Thyroid gland (tissue), 4 donors: ENCODE results near the gene ZNF668. TPM values are rescaled to one million over a fixed set of nuclear protein-coding genes. Genes with fewer than 3 reads are reported as not detected.

Source experiments
- DNase-seq, 2 donors: peaks; one replicate each; pipeline ENCODE4 v3.0.0-alpha.2; 2019
- H3K27ac ChIP-seq, 3 donors: fragments of 200-600 bp; sonication (generic); 1 replicate in 2 of 3; 2 replicates in 1 of 3; pipeline ENCODE4 v1.5.1; 2016 to 2019; ENCODE audit warnings: mild to moderate bottlenecking in 1 of 3, moderate library complexity in 1 of 3
- H3K27me3 ChIP-seq: fragments of 200-600 bp; sonication (generic); one replicate; pipeline ENCODE4 v1.5.1; 2019
- H3K36me3 ChIP-seq, 2 donors: fragments of 200-600 bp; sonication (generic); one replicate each; pipeline ENCODE4 v1.5.1; 2016 to 2019
- H3K4me1 ChIP-seq, 2 donors: fragments of 200-600 bp; sonication (generic); one replicate each; pipeline ENCODE4 v1.5.1; 2017 to 2019
- H3K4me3 ChIP-seq, 3 donors: fragments of 200-600 bp; sonication (generic); replicated peaks in 1 of 3; 1 replicate in 2 of 3; 2 replicates in 1 of 3; pipeline ENCODE4 v1.5.1; 2016; ENCODE audit warnings: mild to moderate bottlenecking in 1 of 3
- H3K9me3 ChIP-seq: fragments of 200-600 bp; sonication (generic); one replicate; pipeline ENCODE4 v1.5.1; 2017
- POLR2A ChIP-seq, 2 donors: fragments of 450-650 bp; IDR thresholded peaks; one replicate each; pipeline ENCODE4 v1.6.1; 2017; ENCODE audit warnings: antibody characterized with exemption in 2 of 2, mild to moderate bottlenecking in 2 of 2, moderate library complexity in 1 of 2
- WGBS, 2 donors: methylation state at CpG; one replicate each; pipeline ENCODE4 v1.1.5; 2017; 5-methylcytosine and 5-hydroxymethylcytosine counted together
- intact Hi-C: fragments of 100-400 bp; cut with DNase I; formaldehyde crosslinking; loops from one replicate; pipeline ENCODE4 v1.15.1; 2023
- total RNA-seq, 4 donors: library from RNA; depleted of rRNA; stranded (reverse); fragments of >200 nt; gene quantifications; one replicate each; pipeline ENCODE4 v1.2.3, GENCODE V29; 2016
- TF ChIP-seq, protein P1 (sequence below), 6 experiments: fragments of 200-600 bp in 3 of 6; fragments of 450-650 bp in 3 of 6; sonication (generic) in 3 of 6; IDR thresholded peaks; one replicate each; pipeline ENCODE4 v1.5.1; 2016 to 2019; ENCODE audit warnings: antibody characterized with exemption in 6 of 6, mild to moderate bottlenecking in 2 of 6, inconsistent platforms in 1 of 6, moderate library complexity in 1 of 6

Gene ZNF668
- total RNA-seq, 4 donors from 2014 or later = 9.0 to 15.2 (median 11.9) TPM

DNA sequence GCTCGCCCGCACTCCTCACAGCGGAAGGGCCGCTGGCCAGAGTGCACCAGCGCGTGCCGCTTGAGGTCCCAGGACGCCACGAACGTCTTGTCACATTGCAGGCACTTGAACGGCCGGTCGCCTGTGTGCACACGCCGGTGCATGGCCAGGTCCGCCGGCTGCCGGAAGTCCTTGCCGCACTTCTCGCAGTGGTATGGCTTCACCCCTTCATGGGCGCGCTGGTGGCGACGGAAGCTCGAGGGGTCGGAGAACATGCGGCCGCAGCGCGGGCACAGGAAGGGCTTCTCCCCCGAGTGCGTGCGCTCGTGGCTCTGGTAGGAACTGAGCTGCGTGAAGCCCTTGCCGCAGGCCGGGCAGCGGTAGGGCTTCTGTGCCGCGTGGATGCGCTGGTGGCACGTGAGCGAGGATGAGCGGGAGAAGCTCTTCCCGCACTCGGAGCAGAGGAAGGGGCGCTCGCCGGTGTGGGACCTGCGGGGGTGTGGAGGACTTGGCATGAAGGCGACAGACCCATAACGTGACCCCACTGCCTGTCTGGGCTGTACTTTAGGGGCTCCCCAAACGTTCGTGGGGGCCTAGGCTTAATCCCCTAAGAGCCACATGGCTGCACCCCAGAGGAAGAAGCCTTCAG, 12.1 kb downstream of the ZNF668 start:
- intact Hi-C loops = no loop called here
- H3K36me3 ChIP-seq = peaks cover 15 to 23% of the 10 kb centered on the region in 2 donors
- H3K9me3 ChIP-seq = no peaks in the 10 kb centered on the region
- H3K27ac ChIP-seq = no peak overlapping the region
- TF ChIP-seq POLR2A (IDR thresholded peaks at IDR 0.05) = no peak
- TF ChIP-seq, protein P1, sequence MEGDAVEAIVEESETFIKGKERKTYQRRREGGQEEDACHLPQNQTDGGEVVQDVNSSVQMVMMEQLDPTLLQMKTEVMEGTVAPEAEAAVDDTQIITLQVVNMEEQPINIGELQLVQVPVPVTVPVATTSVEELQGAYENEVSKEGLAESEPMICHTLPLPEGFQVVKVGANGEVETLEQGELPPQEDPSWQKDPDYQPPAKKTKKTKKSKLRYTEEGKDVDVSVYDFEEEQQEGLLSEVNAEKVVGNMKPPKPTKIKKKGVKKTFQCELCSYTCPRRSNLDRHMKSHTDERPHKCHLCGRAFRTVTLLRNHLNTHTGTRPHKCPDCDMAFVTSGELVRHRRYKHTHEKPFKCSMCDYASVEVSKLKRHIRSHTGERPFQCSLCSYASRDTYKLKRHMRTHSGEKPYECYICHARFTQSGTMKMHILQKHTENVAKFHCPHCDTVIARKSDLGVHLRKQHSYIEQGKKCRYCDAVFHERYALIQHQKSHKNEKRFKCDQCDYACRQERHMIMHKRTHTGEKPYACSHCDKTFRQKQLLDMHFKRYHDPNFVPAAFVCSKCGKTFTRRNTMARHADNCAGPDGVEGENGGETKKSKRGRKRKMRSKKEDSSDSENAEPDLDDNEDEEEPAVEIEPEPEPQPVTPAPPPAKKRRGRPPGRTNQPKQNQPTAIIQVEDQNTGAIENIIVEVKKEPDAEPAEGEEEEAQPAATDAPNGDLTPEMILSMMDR (IDR thresholded peaks at IDR 0.05) = no peak
- H3K27me3 ChIP-seq = no peaks in the 10 kb centered on the region
- DNase-seq = no peak
- H3K4me3 ChIP-seq = no peak overlapping the region
- 95 to 97% methylated on average over 44 to 54 of the region's 54 CpGs for WGBS, 2 donors
- no peaks in the 10 kb centered on the region for H3K4me1 ChIP-seq

DNA sequence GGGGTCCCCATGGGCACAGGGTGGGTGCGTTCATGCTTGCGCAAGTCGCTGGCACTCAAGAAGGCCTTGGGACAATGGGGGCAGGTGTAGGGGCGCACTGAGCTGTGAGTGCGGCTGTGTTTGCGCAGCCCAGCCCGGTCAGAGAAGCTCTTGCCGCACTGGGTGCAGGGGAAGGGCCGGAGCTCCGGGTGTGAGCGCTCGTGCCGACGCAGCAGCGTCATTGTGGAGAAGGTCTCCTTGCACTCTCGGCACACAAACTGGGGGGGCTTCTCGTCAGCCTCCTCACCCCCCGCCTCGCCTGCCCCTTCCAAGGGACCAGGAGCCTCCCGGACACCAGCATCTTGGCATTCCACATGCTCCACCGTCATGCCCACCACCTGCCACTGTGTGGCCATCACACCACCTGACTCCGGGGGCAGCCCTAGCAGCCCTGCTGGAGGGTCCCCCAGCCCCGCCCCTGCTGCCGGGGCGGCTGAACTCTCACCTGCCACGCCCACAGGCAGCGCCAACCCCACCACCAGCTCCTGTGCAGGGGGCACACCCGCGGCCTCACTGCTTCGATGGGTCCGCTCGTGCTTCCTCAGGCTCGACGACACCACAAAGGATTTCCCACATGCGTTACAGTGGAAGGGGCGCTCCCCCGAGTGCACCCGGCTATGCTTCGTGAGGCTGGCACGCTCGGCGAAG, 12.8 kb downstream of the ZNF668 start:
- DNase-seq = no peak
- TF ChIP-seq POLR2A (IDR thresholded peaks at IDR 0.05) = no peak
- TF ChIP-seq, protein P1 (IDR thresholded peaks at IDR 0.05) = no peak
- Histone ChIP-seq H3K9me3 (no peaks in the 10 kb centered on the region), H3K27ac (no peak overlapping the region), H3K36me3 (peaks cover 15 to 23% of the 10 kb centered on the region in 2 donors), H3K4me1 (no peaks in the 10 kb centered on the region), H3K27me3 (no peaks in the 10 kb centered on the region), H3K4me3 (no peak overlapping the region)
- 95 to 98% methylated on average over 11 to 37 of the region's 42 CpGs for WGBS, 2 donors
- intact Hi-C loops = no loop called here

DNA sequence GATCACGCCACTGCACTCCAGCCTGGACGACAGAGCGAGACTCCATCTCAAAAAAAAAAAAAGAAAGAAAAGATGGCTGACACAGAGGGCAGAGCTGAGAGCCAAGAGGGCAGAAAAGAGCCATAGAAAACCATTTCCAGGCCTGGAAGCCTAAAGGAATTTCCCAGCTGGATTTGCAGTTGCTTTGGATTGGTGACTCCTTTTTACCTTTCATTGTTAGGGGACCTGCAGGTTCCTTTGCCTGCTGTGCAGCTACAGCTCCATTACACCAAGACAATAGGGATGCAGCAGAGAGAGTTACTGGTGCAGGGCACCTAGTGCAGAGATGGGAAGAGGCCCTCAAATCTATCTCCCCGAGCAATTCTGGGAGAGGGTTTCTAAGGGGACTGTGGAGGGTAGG, 18.4 kb downstream of the ZNF668 start:
- intact Hi-C loops = no loop called here
- TF ChIP-seq POLR2A (IDR thresholded peaks at IDR 0.05) = no peak
- TF ChIP-seq, protein P1 (IDR thresholded peaks at IDR 0.05) = no peak

DNA sequence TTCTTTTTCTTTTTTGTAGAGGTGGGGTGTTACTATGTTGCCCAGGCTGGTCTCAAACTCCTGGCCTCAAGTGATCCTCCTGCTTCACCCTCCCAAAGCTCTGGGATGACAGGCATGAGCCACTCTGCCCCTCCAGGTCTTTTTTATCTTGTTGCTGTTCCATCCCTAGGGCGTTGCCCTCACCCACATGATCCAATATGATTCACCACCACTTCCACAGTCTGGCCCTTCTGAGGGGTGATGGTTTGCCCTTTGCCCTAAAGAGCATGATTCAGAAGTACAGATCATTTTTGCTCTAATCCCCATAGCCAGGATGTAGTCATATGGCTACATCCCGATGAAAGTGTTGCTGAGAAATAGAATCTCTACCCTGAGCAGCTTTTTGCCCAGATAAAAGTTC, 21.9 kb downstream of the ZNF668 start:
- DNase-seq = no peak
- no peak overlapping the region for H3K27ac ChIP-seq

More for the DNA sequence above, 18.4 kb downstream of the ZNF668 start:
- no peaks in the 10 kb centered on the region for H3K27me3 ChIP-seq
- H3K4me1 ChIP-seq = no peaks in the 10 kb centered on the region
- no peaks in the 10 kb centered on the region for H3K9me3 ChIP-seq
- no peak overlapping the region for H3K4me3 ChIP-seq
- 87 to 95% methylated on average over 4 of the region's 4 CpGs for WGBS, 2 donors
- no peak for DNase-seq
- no peak overlapping the region for H3K27ac ChIP-seq
- H3K36me3 ChIP-seq = peaks cover 0 to 2% of the 10 kb centered on the region in 2 donors

More for the DNA sequence above, 21.9 kb downstream of the ZNF668 start:
- H3K4me3 ChIP-seq = no peak overlapping the region
- intact Hi-C loops = no loop called here
- no peaks in the 10 kb centered on the region for H3K4me1 ChIP-seq
- no peak for TF ChIP-seq POLR2A (IDR thresholded peaks at IDR 0.05)
- TF ChIP-seq, protein P1 (IDR thresholded peaks at IDR 0.05) = no peak
- WGBS, 2 donors = 70 to 76% methylated on average over 2 of the region's 2 CpGs
- H3K9me3 ChIP-seq = no peaks in the 10 kb centered on the region
- H3K36me3 ChIP-seq = no peaks in the 10 kb centered on the region
- no peaks in the 10 kb centered on the region for H3K27me3 ChIP-seq
